Keratinocyte (primary cell): ENCODE data around the gene RAB23.

Experiments
- EZH2 ChIP-seq: IDR thresholded peaks from one replicate; pipeline ENCODE4 v1.6.1; 2012; ENCODE audit warnings: inconsistent platforms, mild to moderate bottlenecking, low read length, moderate library complexity
- TF ChIP-seq, protein P1 (sequence below), 3 experiments: IDR thresholded peaks in 1 of 3; conservative IDR thresholded peaks in 1 of 3; optimal IDR thresholded peaks in 1 of 3; 2 replicates in 2 of 3; 3 replicates in 1 of 3; pipeline versions ENCODE3 to v1.5.1; 2011; ENCODE audit warnings: low read length in 3 of 3, mild to moderate bottlenecking in 3 of 3, moderate library complexity in 2 of 3, control low read depth in 1 of 3, inconsistent platforms in 1 of 3; ENCODE audit not compliant: insufficient read depth in 2 of 3; ENCODE audit errors: extremely low read depth in 1 of 3

DNA sequence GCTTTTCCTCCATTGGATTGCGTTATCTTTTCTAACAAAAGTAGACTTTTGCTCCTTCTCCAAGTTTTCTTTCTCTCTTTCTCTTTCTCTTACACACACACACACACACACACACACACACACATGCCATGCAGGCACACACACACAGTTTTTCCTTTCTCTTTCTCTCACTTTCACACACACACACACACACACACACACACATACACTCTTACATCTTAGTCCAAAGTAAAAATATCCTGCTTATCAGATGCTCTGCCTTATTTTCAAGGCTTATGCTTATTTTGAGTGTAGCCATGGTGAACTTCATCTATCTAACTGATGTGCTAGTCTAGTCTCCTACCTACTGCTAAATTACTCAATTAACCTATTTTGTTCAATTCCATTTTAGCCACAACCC, 34.4 kb upstream of the RAB23 start:
- no peak for TF ChIP-seq EZH2
- TF ChIP-seq, protein P1, sequence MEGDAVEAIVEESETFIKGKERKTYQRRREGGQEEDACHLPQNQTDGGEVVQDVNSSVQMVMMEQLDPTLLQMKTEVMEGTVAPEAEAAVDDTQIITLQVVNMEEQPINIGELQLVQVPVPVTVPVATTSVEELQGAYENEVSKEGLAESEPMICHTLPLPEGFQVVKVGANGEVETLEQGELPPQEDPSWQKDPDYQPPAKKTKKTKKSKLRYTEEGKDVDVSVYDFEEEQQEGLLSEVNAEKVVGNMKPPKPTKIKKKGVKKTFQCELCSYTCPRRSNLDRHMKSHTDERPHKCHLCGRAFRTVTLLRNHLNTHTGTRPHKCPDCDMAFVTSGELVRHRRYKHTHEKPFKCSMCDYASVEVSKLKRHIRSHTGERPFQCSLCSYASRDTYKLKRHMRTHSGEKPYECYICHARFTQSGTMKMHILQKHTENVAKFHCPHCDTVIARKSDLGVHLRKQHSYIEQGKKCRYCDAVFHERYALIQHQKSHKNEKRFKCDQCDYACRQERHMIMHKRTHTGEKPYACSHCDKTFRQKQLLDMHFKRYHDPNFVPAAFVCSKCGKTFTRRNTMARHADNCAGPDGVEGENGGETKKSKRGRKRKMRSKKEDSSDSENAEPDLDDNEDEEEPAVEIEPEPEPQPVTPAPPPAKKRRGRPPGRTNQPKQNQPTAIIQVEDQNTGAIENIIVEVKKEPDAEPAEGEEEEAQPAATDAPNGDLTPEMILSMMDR (optimal IDR thresholded peaks at IDR 0.05 in 1 of 3, IDR thresholded peaks at IDR 0.05 in 1 of 3, conservative IDR thresholded peaks at IDR 0.05 in 1 of 3; ENCODE audit: extremely low read depth in 1 of 3, insufficient read depth in 2 of 3, low read length in 3 of 3): no peak
